HCT116 (cell line): ENCODE results near the gene TMEM121. TPM values are rescaled to one million over a fixed set of nuclear protein-coding genes. Genes with fewer than 3 reads are reported as not detected.

Source experiments
- ATAC-seq: fragments of 200-7000 bp; cut with Tn5 transposase; 2 replicates; pipeline ENCODE4 v1.9.1; 2020; ENCODE audit warnings: mild to moderate bottlenecking, moderate library complexity
- BruUV-seq: library from RNA; stranded (reverse); fragments of 400-500 nt; replicated peaks from 2 replicates; lab custom pipeline; 2021; lab: Mats Ljungman, UMichigan
- CTCF ChIA-PET: fragments of 300-600 bp; sonication (Branson Sonifier 250); formaldehyde crosslinking; loops from one replicate; lab custom pipeline; 2021; ENCODE audit warnings: antibody characterized with exemption; lab: Charles Lee
- POLR2A ChIA-PET: fragments of 300-600, 350-600 bp; sonication (Branson Sonifier 250); formaldehyde crosslinking; loops from one replicate; lab custom pipeline; 2021; ENCODE audit warnings: antibody characterized with exemption; lab: Charles Lee
- RAD21 ChIA-PET, 2 experiments: fragments of 300-600 bp; sonication (Branson Sonifier 250); formaldehyde crosslinking; loops; one replicate each; lab custom pipeline; 2023; ENCODE audit warnings: low total read pairs in 2 of 2; ENCODE audit not compliant: uncharacterized antibody in 2 of 2, unreplicated experiment in 2 of 2, low non-redundant PET in 1 of 2; lab: Charles Lee
- DNase-seq: peaks from one replicate; pipeline ENCODE4 v3.0.0-alpha.2; 2010; ENCODE audit warnings: low read depth, low spot score
- H2AFZ ChIP-seq: fragments of 200-600 bp; shearing (Covaris generic), sonication (generic); 2 replicates; pipeline ENCODE4 v1.6.1; 2017; ENCODE audit warnings: low read depth, mixed run types, mixed read lengths, antibody characterized with exemption, low read length; ENCODE audit not compliant: poor library complexity, severe bottlenecking
- H3K27ac ChIP-seq: 2 replicates; pipeline ENCODE4 v1.5.1; 2012; ENCODE audit warnings: low read depth, low read length
- H3K27me3 ChIP-seq: fragments of 200-600 bp; sonication (generic); 2 replicates; pipeline ENCODE4 v1.6.1; 2016; ENCODE audit warnings: mixed run types, low read length, mixed read lengths; ENCODE audit not compliant: insufficient read depth
- H3K36me3 ChIP-seq, 2 experiments: fragments of 200-500 bp in 1 of 2; fragments of 200-600 bp in 1 of 2; sonication (Bioruptor generic) in 1 of 2; sonication (generic) in 1 of 2; 2 replicates each; pipeline versions ENCODE4 v1.5.1 to v1.6.1; 2014 to 2016; ENCODE audit warnings: low read length in 2 of 2, inconsistent platforms in 1 of 2, mixed read lengths in 1 of 2, mixed run types in 1 of 2; ENCODE audit not compliant: insufficient read depth in 2 of 2, control insufficient read depth in 1 of 2
- H3K4me1 ChIP-seq, 2 experiments: fragments of 200-600 bp in 1 of 2; sonication (generic) in 1 of 2; 2 replicates each; pipeline versions ENCODE4 v1.5.1 to v1.6.1; 2012 to 2017; ENCODE audit warnings: low read length in 2 of 2, inconsistent platforms in 1 of 2, mild to moderate bottlenecking in 1 of 2, mixed read lengths in 1 of 2, mixed run types in 1 of 2, moderate library complexity in 1 of 2; ENCODE audit not compliant: insufficient read depth in 2 of 2, control insufficient read depth in 1 of 2
- H3K4me2 ChIP-seq: fragments of 200-600 bp; sonication (generic); 2 replicates; pipeline ENCODE4 v1.6.1; 2017; ENCODE audit warnings: mixed run types, low read length, mixed read lengths
- H3K4me3 ChIP-seq, 2 experiments: fragments of 200-600 bp in 1 of 2; sonication (generic) in 1 of 2; replicated peaks in 1 of 2; 2 replicates each; pipeline ENCODE4 v1.5.1; 2011 to 2016; ENCODE audit warnings: low read length in 2 of 2, control low read depth in 1 of 2, low read depth in 1 of 2, mild to moderate bottlenecking in 1 of 2, mixed read lengths in 1 of 2, mixed run types in 1 of 2
- H3K79me2 ChIP-seq: fragments of 200-600 bp; sonication (generic); 2 replicates; pipeline ENCODE4 v1.6.1; 2017; ENCODE audit warnings: mild to moderate bottlenecking, mixed run types, low read length, moderate library complexity, mixed read lengths; ENCODE audit not compliant: insufficient read depth
- H3K9ac ChIP-seq: fragments of 200-600 bp; sonication (generic); 2 replicates; pipeline ENCODE4 v1.6.1; 2016; ENCODE audit warnings: low read length, mixed read lengths
- H3K9me2 ChIP-seq: fragments of 200-600 bp; sonication (generic), shearing (Covaris generic); 2 replicates; pipeline ENCODE4 v1.6.1; 2017; ENCODE audit warnings: mixed run types, mild to moderate bottlenecking, moderate library complexity; ENCODE audit not compliant: insufficient read depth
- H3K9me3 ChIP-seq, 2 experiments: fragments of 200-500 bp in 1 of 2; fragments of 200-600 bp in 1 of 2; sonication (Bioruptor generic) in 1 of 2; sonication (generic) in 1 of 2; 2 replicates each; pipeline ENCODE4 v1.6.1; 2014 to 2017; ENCODE audit warnings: low read length in 2 of 2, mixed read lengths in 2 of 2, inconsistent platforms in 1 of 2, low read depth in 1 of 2, mild to moderate bottlenecking in 1 of 2, mixed run types in 1 of 2, moderate library complexity in 1 of 2; ENCODE audit not compliant: control insufficient read depth in 1 of 2, insufficient read depth in 1 of 2
- H4K20me1 ChIP-seq: fragments of 200-600 bp; sonication (generic), shearing (Covaris generic); 2 replicates; pipeline ENCODE4 v1.6.1; 2017; ENCODE audit warnings: mixed run types, mild to moderate bottlenecking, moderate library complexity; ENCODE audit not compliant: insufficient read depth
- ATF3 ChIP-seq: IDR thresholded peaks from 2 replicates; pipeline ENCODE4 v1.6.1; 2012
- CEBPB ChIP-seq: IDR thresholded peaks from 2 replicates; pipeline ENCODE4 v1.6.1; 2012; ENCODE audit warnings: low read depth
- EGR1 ChIP-seq: IDR thresholded peaks from 2 replicates; pipeline ENCODE4 v1.6.1; 2012; ENCODE audit warnings: low read depth
- EZH2 ChIP-seq: fragments of 200-600 bp; sonication (generic); IDR thresholded peaks from 2 replicates; pipeline ENCODE4 v1.6.1; 2017; ENCODE audit warnings: antibody characterized with exemption, mixed run types
- FOSL1 ChIP-seq: IDR thresholded peaks from 2 replicates; pipeline ENCODE4 v1.6.1; 2012; ENCODE audit warnings: low read depth
- SIN3A ChIP-seq: IDR thresholded peaks from 2 replicates; pipeline ENCODE4 v1.6.1; 2012; ENCODE audit warnings: low read depth
- SP1 ChIP-seq: IDR thresholded peaks from 2 replicates; pipeline ENCODE4 v1.6.1; 2012; ENCODE audit warnings: low read depth
- SRF ChIP-seq: IDR thresholded peaks from 2 replicates; pipeline ENCODE4 v1.6.1; 2012; ENCODE audit warnings: low read depth
- TCF7L2 ChIP-seq: IDR thresholded peaks from 2 replicates; pipeline ENCODE4 v1.7.0; 2011; ENCODE audit warnings: borderline replicate concordance, inconsistent platforms; ENCODE audit not compliant: insufficient read depth, insufficient read length; ENCODE audit errors: extremely low read depth
- YY1 ChIP-seq: IDR thresholded peaks from 2 replicates; pipeline ENCODE4 v1.6.1; 2011; ENCODE audit warnings: low read length, low read depth, moderate library complexity, mild to moderate bottlenecking; ENCODE audit not compliant: insufficient replicate concordance; ENCODE audit errors: extremely low read depth
- ZFX ChIP-seq: fragments of 450-650 bp; IDR thresholded peaks from 2 replicates; pipeline ENCODE4 v1.6.1; 2017
- intact Hi-C: fragments of 100-400 bp; cut with micrococcal nuclease; formaldehyde crosslinking; loops from 2 replicates; pipeline ENCODE4 v1.10.0; 2022
- total RNA-seq: library from RNA; stranded (reverse); gene quantifications from one replicate; pipeline ENCODE4 v1.2.1, GENCODE V29; 2021; ENCODE audit not compliant: unreplicated experiment
- TF ChIP-seq, protein P1 (sequence below): IDR thresholded peaks from 2 replicates; pipeline ENCODE4 v1.6.1; 2012; ENCODE audit warnings: low read depth

The TMEM121 gene
- total RNA-seq, 1 experiment from 2014 or later, result 5.5 TPM

GRCh38 chr14:105498430-105499255 is 27.7 kb upstream of the TMEM121 start:
- Histone ChIP-seq H3K9me3 (no peaks in the 10 kb centered on the region), H3K36me3 (no peaks in the 10 kb centered on the region), H3K9me2 (no peaks in the 10 kb centered on the region), H3K4me2 (no peak overlapping the region), H3K79me2 (no peaks in the 10 kb centered on the region), H3K27ac (no peak overlapping the region), H3K27me3 (no peaks in the 10 kb centered on the region), H3K4me1 (no peaks in the 10 kb centered on the region), H2AFZ (no peak overlapping the region), H4K20me1 (no peaks in the 10 kb centered on the region), H3K9ac (no peak overlapping the region), H3K4me3 (no peak overlapping the region)
- RAD21 ChIA-PET, result no interaction called here
- CTCF ChIA-PET, result no interaction called here
- intact Hi-C loops, result no loop called here
- POLR2A ChIA-PET, result no interaction called here
- no peak for ATAC-seq
- DNase-seq, result no peak
- no TSS peak for BruUV-seq
- TF ChIP-seq EGR1, result no peak
- TF ChIP-seq ATF3, result no peak
- no peak for TF ChIP-seq SP1
- no peak for TF ChIP-seq YY1
- TF ChIP-seq, protein P1, sequence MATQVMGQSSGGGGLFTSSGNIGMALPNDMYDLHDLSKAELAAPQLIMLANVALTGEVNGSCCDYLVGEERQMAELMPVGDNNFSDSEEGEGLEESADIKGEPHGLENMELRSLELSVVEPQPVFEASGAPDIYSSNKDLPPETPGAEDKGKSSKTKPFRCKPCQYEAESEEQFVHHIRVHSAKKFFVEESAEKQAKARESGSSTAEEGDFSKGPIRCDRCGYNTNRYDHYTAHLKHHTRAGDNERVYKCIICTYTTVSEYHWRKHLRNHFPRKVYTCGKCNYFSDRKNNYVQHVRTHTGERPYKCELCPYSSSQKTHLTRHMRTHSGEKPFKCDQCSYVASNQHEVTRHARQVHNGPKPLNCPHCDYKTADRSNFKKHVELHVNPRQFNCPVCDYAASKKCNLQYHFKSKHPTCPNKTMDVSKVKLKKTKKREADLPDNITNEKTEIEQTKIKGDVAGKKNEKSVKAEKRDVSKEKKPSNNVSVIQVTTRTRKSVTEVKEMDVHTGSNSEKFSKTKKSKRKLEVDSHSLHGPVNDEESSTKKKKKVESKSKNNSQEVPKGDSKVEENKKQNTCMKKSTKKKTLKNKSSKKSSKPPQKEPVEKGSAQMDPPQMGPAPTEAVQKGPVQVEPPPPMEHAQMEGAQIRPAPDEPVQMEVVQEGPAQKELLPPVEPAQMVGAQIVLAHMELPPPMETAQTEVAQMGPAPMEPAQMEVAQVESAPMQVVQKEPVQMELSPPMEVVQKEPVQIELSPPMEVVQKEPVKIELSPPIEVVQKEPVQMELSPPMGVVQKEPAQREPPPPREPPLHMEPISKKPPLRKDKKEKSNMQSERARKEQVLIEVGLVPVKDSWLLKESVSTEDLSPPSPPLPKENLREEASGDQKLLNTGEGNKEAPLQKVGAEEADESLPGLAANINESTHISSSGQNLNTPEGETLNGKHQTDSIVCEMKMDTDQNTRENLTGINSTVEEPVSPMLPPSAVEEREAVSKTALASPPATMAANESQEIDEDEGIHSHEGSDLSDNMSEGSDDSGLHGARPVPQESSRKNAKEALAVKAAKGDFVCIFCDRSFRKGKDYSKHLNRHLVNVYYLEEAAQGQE, result no peak
- TF ChIP-seq TCF7L2, result no peak
- TF ChIP-seq EZH2, result no peak
- no peak for TF ChIP-seq SRF
- no peak for TF ChIP-seq CEBPB
- TF ChIP-seq SIN3A, result no peak
- no peak for TF ChIP-seq ZFX
- TF ChIP-seq FOSL1, result no peak
